SK-N-SH (cell line): ENCODE measurements around the gene PLD6. TPM values are rescaled to one million over a fixed set of nuclear protein-coding genes. Genes with fewer than 3 reads are reported as not detected.
A peak's percentile ranks its signal among the peaks of the same experiment; 100 is the strongest.
"Not testable (repeated sequence)": the region's sequence is repeated elsewhere in the genome, so short reads cannot be mapped to it uniquely, and the experiment has no call there.

Source experiments
- CTCF ChIA-PET: fragments of 300-600, 350-600 bp; formaldehyde crosslinking; extraction: SDS; loops from one replicate; lab custom pipeline; 2021; lab: Yijun Ruan, JAX
- POLR2A ChIA-PET: fragments of 350-600 bp; sonication (Branson Sonifier 250); formaldehyde crosslinking; extraction: SDS; loops from one replicate; lab custom pipeline; 2020; ENCODE audit warnings: antibody characterized with exemption, inconsistent platforms; lab: Yijun Ruan, JAX
- DNase-seq: peaks from one replicate; pipeline ENCODE4 v3.0.0; 2012
- H2AFZ ChIP-seq: fragments of 200-600 bp; sonication (generic); 2 replicates; pipeline ENCODE4 v1.8.1; 2016; ENCODE audit warnings: antibody characterized with exemption, mild to moderate bottlenecking, low read depth
- H3F3A ChIP-seq: fragments of 200-600 bp; sonication (generic); replicated peaks from 2 replicates; pipeline ENCODE3; 2016; ENCODE audit warnings: antibody characterized with exemption, mild to moderate bottlenecking; ENCODE audit not compliant: insufficient read depth
- H3K27ac ChIP-seq, 2 experiments: fragments of 200-500 bp in 1 of 2; fragments of 200-600 bp in 1 of 2; sonication (Bioruptor generic) in 1 of 2; sonication (generic), shearing (Covaris generic) in 1 of 2; 2 replicates each; pipeline versions ENCODE4 v1.5.1 to v1.6.1; 2014 to 2016; ENCODE audit warnings: low read depth in 2 of 2, inconsistent platforms in 1 of 2, low read length in 1 of 2, mild to moderate bottlenecking in 1 of 2, mixed read lengths in 1 of 2
- H3K27me3 ChIP-seq: fragments of 200-600 bp; sonication (generic), shearing (Covaris generic); 2 replicates; pipeline ENCODE4 v1.6.1; 2016; ENCODE audit warnings: mixed run types; ENCODE audit not compliant: insufficient read depth
- H3K36me3 ChIP-seq, 2 experiments: fragments of 200-500 bp in 1 of 2; fragments of 200-600 bp in 1 of 2; sonication (Bioruptor generic) in 1 of 2; sonication (generic) in 1 of 2; replicated peaks in 1 of 2; 2 replicates each; pipeline versions ENCODE3 to v1.5.1; 2014 to 2016; ENCODE audit warnings: low read length in 1 of 2, mild to moderate bottlenecking in 1 of 2; ENCODE audit not compliant: insufficient read depth in 2 of 2, control insufficient read depth in 1 of 2
- H3K4me1 ChIP-seq, 2 experiments: fragments of 200-500 bp in 1 of 2; fragments of 200-600 bp in 1 of 2; sonication (Bioruptor generic) in 1 of 2; sonication (generic), shearing (Covaris generic) in 1 of 2; 2 replicates each; pipeline versions ENCODE4 v1.5.1 to v1.6.1; 2014 to 2016; ENCODE audit warnings: low read depth in 1 of 2, low read length in 1 of 2, mixed run types in 1 of 2; ENCODE audit not compliant: insufficient read depth in 2 of 2, control insufficient read depth in 1 of 2
- H3K4me2 ChIP-seq: fragments of 200-600 bp; sonication (generic), shearing (Covaris generic); 2 replicates; pipeline ENCODE4 v1.6.1; 2017; ENCODE audit warnings: mixed run types
- H3K4me3 ChIP-seq, 2 experiments: fragments of 200-500 bp in 1 of 2; fragments of 200-600 bp in 1 of 2; sonication (Bioruptor generic) in 1 of 2; sonication (generic), shearing (Covaris generic) in 1 of 2; 2 replicates each; pipeline versions ENCODE4 v1.5.1 to v1.8.1; 2014 to 2016; ENCODE audit warnings: low read depth in 2 of 2, inconsistent platforms in 1 of 2, low read length in 1 of 2, mild to moderate bottlenecking in 1 of 2, mixed read lengths in 1 of 2, moderate library complexity in 1 of 2
- H3K79me2 ChIP-seq: fragments of 200-600 bp; sonication (generic); 2 replicates; pipeline ENCODE4 v1.8.1; 2017; ENCODE audit warnings: mild to moderate bottlenecking; ENCODE audit not compliant: insufficient read depth
- H3K9ac ChIP-seq: fragments of 200-600 bp; sonication (generic); 2 replicates; pipeline ENCODE4 v1.6.1; 2017; ENCODE audit warnings: mixed run types
- H3K9me2 ChIP-seq: fragments of 200-600 bp; sonication (generic); 2 replicates; pipeline ENCODE4 v1.6.1; 2017; ENCODE audit warnings: mixed run types
- H3K9me3 ChIP-seq: fragments of 200-600 bp; sonication (generic); 2 replicates; pipeline ENCODE4 v1.6.1; 2017; ENCODE audit warnings: mixed run types, mild to moderate bottlenecking, moderate library complexity
- H4K20me1 ChIP-seq: fragments of 200-600 bp; sonication (generic); 2 replicates; pipeline ENCODE4 v1.6.1; 2017; ENCODE audit warnings: mild to moderate bottlenecking, mixed run types; ENCODE audit not compliant: insufficient read depth
- CHD2 ChIP-seq: fragments of 150-350 bp; IDR thresholded peaks from 2 replicates; pipeline ENCODE4 v1.6.1; 2018; ENCODE audit warnings: low read length; ENCODE audit not compliant: partially characterized antibody
- CTCF ChIP-seq: fragments of 200-600 bp; sonication (generic); IDR thresholded peaks from 2 replicates; pipeline ENCODE4 v1.6.1; 2017; ENCODE audit warnings: antibody characterized with exemption, mild to moderate bottlenecking, moderate library complexity
- FOXJ3 ChIP-seq: sonication (generic); formaldehyde crosslinking; IDR thresholded peaks from 2 replicates; pipeline ENCODE4 v1.5.1; 2020; ENCODE audit warnings: mild to moderate bottlenecking, missing genetic modification reagents
- MXI1 ChIP-seq: IDR thresholded peaks from 2 replicates; pipeline ENCODE4 v1.6.1; 2012; ENCODE audit warnings: mild to moderate bottlenecking, low read depth, low read length, improper control_type of control experiment
- PBX3 ChIP-seq: IDR thresholded peaks from 2 replicates; pipeline ENCODE4; 2012
- POLR2AphosphoS5 ChIP-seq: IDR thresholded peaks from 2 replicates; pipeline ENCODE4 v1.6.1; 2012; ENCODE audit warnings: low read depth, low read length
- SIN3A ChIP-seq: IDR thresholded peaks from 2 replicates; pipeline ENCODE4 v1.6.1; 2012; ENCODE audit warnings: low read depth, mild to moderate bottlenecking, low read length, moderate library complexity, borderline replicate concordance
- WGBS: methylation state at CpG from one replicate; pipeline ENCODE4 v1.1.6; 2017; ENCODE audit warnings: low lambda C conversion rate; 5-methylcytosine and 5-hydroxymethylcytosine counted together
- polyA plus RNA-seq, 3 experiments: library from polyadenylated mRNA; depleted of rRNA; stranded (reverse); fragments of >200 nt; gene quantifications; 2 replicates each; pipeline ENCODE4 v1.2.3, GENCODE V29; 2012

Gene PLD6
- polyA plus RNA-seq, 1 of the 3 experiments (the other 2 are of a cell fraction): 3.7 TPM

- H3K9ac ChIP-seq: no peak overlapping the region
- 74% methylated on average over 14 of the region's 14 CpGs for WGBS
- CTCF ChIA-PET: interaction anchor here (0.6 to 0.9 kb wide), 3 partner anchors 178 to 240 kb away, joined by 3 to 4 read pairs (median 3); no protein-coding TSS in a partner anchor
Observed at GRCh38 chr17:17186551-17187505, 19.3 kb downstream of the PLD6 start.

DNA sequence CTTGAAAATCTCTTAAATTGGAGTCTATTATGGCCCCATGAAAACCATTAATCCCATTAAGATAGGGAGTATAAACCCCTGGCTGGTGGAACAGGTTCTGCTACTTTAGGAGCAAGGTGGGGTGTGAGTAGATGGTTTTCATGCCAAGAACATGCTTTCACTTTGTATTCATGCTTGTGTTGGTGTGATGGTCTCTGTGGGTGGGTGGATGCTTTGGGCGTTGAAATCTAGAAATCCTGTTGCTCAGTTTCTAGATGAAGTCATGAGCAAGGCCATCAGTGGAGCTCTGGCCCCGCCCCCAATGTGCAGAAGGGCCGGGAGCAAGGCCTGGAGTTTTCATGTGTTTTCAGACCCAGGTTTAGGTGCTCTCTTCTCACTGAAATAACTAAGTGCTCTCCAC, 20.1 kb downstream of the PLD6 start:
- Histone ChIP-seq H3K9me3 (no peaks in the 10 kb centered on the region), H3K9ac (no peak overlapping the region), H3F3A (peaks cover 10% of the 10 kb centered on the region), H2AFZ (no peak overlapping the region), H3K4me1 (peaks cover 8 to 44% of the 10 kb centered on the region in 2 experiments; a peak in 2 of 4 replicates), H3K36me3 (peaks cover 16 to 46% of the 10 kb centered on the region in 2 experiments), H3K27ac (peak overlapping the region in 1 of 2 experiments; percentile 58; a peak in 2 of 4 replicates), H3K79me2 (no peaks in the 10 kb centered on the region), H3K27me3 (no peaks in the 10 kb centered on the region), H4K20me1 (no peaks in the 10 kb centered on the region), H3K9me2 (no peaks in the 10 kb centered on the region), H3K4me2 (no peak overlapping the region), H3K4me3 (no peak overlapping the region)
- WGBS: 100% methylated on average over 2 of the region's 3 CpGs
- ChIA-PET CTCF (no interaction called here), POLR2A (interaction anchor here (0.6 kb wide), 1 partner anchor 509 kb away, joined by 3 read pairs; no protein-coding TSS in a partner anchor)
- TF ChIP-seq MXI1: no peak
- TF ChIP-seq CTCF: no peak
- TF ChIP-seq POLR2AphosphoS5: no peak
- TF ChIP-seq CHD2: no peak
- no peak for DNase-seq

More at GRCh38 chr17:17186551-17187505, 19.3 kb downstream of the PLD6 start:
- Histone ChIP-seq H3K27ac (peak overlapping the region in 1 of 2 experiments; percentile 83; a peak in 2 of 4 replicates), H3K4me1 (peaks cover 15 to 44% of the 10 kb centered on the region in 2 experiments), H3K36me3 (peaks cover 13 to 38% of the 10 kb centered on the region in 2 experiments), H2AFZ (no peak overlapping the region), H3K9me2 (no peaks in the 10 kb centered on the region), H3K9me3 (no peaks in the 10 kb centered on the region), H3K4me3 (no peak overlapping the region), H3K27me3 (no peaks in the 10 kb centered on the region), H3F3A (peaks cover 16% of the 10 kb centered on the region), H3K4me2 (no peak overlapping the region), H3K79me2 (no peaks in the 10 kb centered on the region), H4K20me1 (no peaks in the 10 kb centered on the region)
- peak; percentile 52 for DNase-seq
- TF ChIP-seq FOXJ3 (0 out of 2 replicates have a peak, but pooled peaks have one; percentile 16), CHD2 (no peak), SIN3A (no peak), POLR2AphosphoS5 (no peak), PBX3 (no peak)
- POLR2A ChIA-PET: interaction anchor here (0.6 kb wide), 1 partner anchor 508 kb away, joined by 3 read pairs; no protein-coding TSS in a partner anchor

GRCh38 chr17:17184985-17185757, 21.0 kb downstream of the PLD6 start:
- H3K9me2 ChIP-seq, POLR2A ChIA-PET, H3K9me3 ChIP-seq, H3K4me3 ChIP-seq, H4K20me1 ChIP-seq, H3K79me2 ChIP-seq, H3K9ac ChIP-seq, H2AFZ ChIP-seq, CTCF ChIA-PET, H3F3A ChIP-seq, H3K4me2 ChIP-seq, H3K27me3 ChIP-seq, DNase-seq: not testable (repeated sequence)
- WGBS: 88% methylated on average over 11 of the region's 13 CpGs
- H3K36me3 ChIP-seq: peaks cover 16 to 55% of the 10 kb centered on the region in 2 experiments
- H3K27ac ChIP-seq: peak overlapping the region in 1 of 2 experiments; percentile 58; a peak in 2 of 4 replicates
- peaks cover 0 to 47% of the 10 kb centered on the region in 2 experiments; a peak in 2 of 4 replicates for H3K4me1 ChIP-seq
